Esophagus muscularis mucosa (tissue), 4 donors: ENCODE measurements around the gene ZSCAN5A. TPM values are rescaled to one million over a fixed set of nuclear protein-coding genes. Genes with fewer than 3 reads are reported as not detected.

Experiments
- DNase-seq: peaks from one replicate; pipeline ENCODE4 v3.0.0-alpha.2; 2017; ENCODE audit errors: extremely low spot score
- H3K27ac ChIP-seq, 4 donors: fragments of 200-600 bp; sonication (generic); replicated peaks in 1 of 4; 1 replicate in 3 of 4; 2 replicates in 1 of 4; pipeline ENCODE4 v1.5.1; 2016 to 2019; ENCODE audit warnings: mild to moderate bottlenecking in 1 of 4
- H3K27me3 ChIP-seq, 4 donors: fragments of 200-600 bp; sonication (generic); one replicate each; pipeline versions ENCODE4 v1.5.1 to v1.6.0; 2016 to 2019
- H3K36me3 ChIP-seq, 4 donors: fragments of 200-600 bp; sonication (generic); one replicate each; pipeline ENCODE4 v1.5.1; 2016 to 2019
- H3K4me1 ChIP-seq, 4 donors: fragments of 200-600 bp; sonication (generic); one replicate each; pipeline ENCODE4 v1.5.1; 2016 to 2019
- H3K4me3 ChIP-seq, 4 donors: fragments of 200-600 bp; sonication (generic); 1 replicate in 2 of 4; 2 replicates in 2 of 4; pipeline ENCODE4 v1.5.1; 2016 to 2019; ENCODE audit warnings: mild to moderate bottlenecking in 4 of 4, moderate library complexity in 1 of 4
- H3K9me3 ChIP-seq, 4 donors: fragments of 200-600 bp; sonication (generic); 1 replicate in 3 of 4; 2 replicates in 1 of 4; pipeline ENCODE4 v1.5.1; 2016 to 2019
- CTCF ChIP-seq, 3 experiments: fragments of 200-600 bp in 2 of 3; fragments of 450-650 bp in 1 of 3; sonication (generic) in 2 of 3; IDR thresholded peaks; one replicate each; pipeline ENCODE4 v1.5.1; 2017 to 2019; ENCODE audit warnings: antibody characterized with exemption in 3 of 3, mild to moderate bottlenecking in 2 of 3, moderate library complexity in 1 of 3
- EP300 ChIP-seq: sonication (generic); formaldehyde crosslinking; IDR thresholded peaks from one replicate; pipeline ENCODE4 v1.6.1; 2017; ENCODE audit warnings: antibody characterized with exemption
- POLR2A ChIP-seq: fragments of 450-650 bp; IDR thresholded peaks from one replicate; pipeline ENCODE4 v1.6.1; 2017; ENCODE audit warnings: antibody characterized with exemption, moderate library complexity, mild to moderate bottlenecking, low read depth
- POLR2AphosphoS5 ChIP-seq, 2 donors: sonication (generic); formaldehyde crosslinking; IDR thresholded peaks; one replicate each; pipeline ENCODE4 v1.6.1; 2017; ENCODE audit warnings: antibody characterized with exemption in 2 of 2
- WGBS: methylation state at CpG from one replicate; pipeline ENCODE4 v1.1.5; 2018; 5-methylcytosine and 5-hydroxymethylcytosine counted together
- intact Hi-C: fragments of 100-400 bp; cut with DNase I; formaldehyde crosslinking; loops from one replicate; pipeline ENCODE4 v1.15.1; 2023
- total RNA-seq, 4 donors: library from RNA; depleted of rRNA; stranded (reverse); fragments of >200 nt; gene quantifications; one replicate each; pipeline versions ENCODE4 v1.1.0 to v1.2.1, GENCODE V29; 2016

The ZSCAN5A gene
- 1 to 10 TPM; 3.7 to 9.9 (median 6.7) TPM for total RNA-seq

GRCh38 chr19:56314381-56315076, at the start of gene ZSCAN5A:
ZSCAN5A (minus strand) TSS chr19:56314839; CDS start chr19:56225046, 89,793 bp downstream.
- under 1% methylated on average over 38 of the region's 47 CpGs for WGBS
- intact Hi-C loops = loop anchor here (10.0 kb wide), 1 partner anchor 170 kb away; the partner anchor contains the start of gene ZNF444
- H3K9me3 ChIP-seq = no peaks in the 10 kb centered on the region
- peak; percentile 99 for DNase-seq
- peaks cover 11 to 23% (median 17%) of the 10 kb centered on the region in 4 donors for H3K4me1 ChIP-seq
- H3K27me3 ChIP-seq = no peaks in the 10 kb centered on the region
- no peak for TF ChIP-seq EP300
- peak; percentile 5 for TF ChIP-seq POLR2A
- TF ChIP-seq POLR2AphosphoS5 (IDR thresholded peaks at IDR 0.05) = peak; percentile 78 to 88
- peaks cover 0 to 7% (median 0%) of the 10 kb centered on the region in 4 donors for H3K36me3 ChIP-seq
- peak within 1 kb of the TSS; percentile 67 to 86 (median 75) for H3K4me3 ChIP-seq
- H3K27ac ChIP-seq = peak within 1 kb of the TSS; percentile 93 to 96 (median 96)

- 100% methylated on average over 2 of the region's 2 CpGs for WGBS
- Histone ChIP-seq H3K27ac (no peak overlapping the region), H3K9me3 (peaks cover 0 to 45% (median 18%) of the 10 kb centered on the region in 4 donors), H3K4me3 (no peak overlapping the region), H3K4me1 (no peaks in the 10 kb centered on the region), H3K27me3 (no peaks in the 10 kb centered on the region), H3K36me3 (peaks cover 0 to 14% (median 9%) of the 10 kb centered on the region in 4 donors)
- intact Hi-C loops = no loop called here
- no peak for DNase-seq
- TF ChIP-seq EP300 = no peak
- TF ChIP-seq POLR2A = no peak
- no peak for TF ChIP-seq CTCF (IDR thresholded peaks at IDR 0.05)
- TF ChIP-seq POLR2AphosphoS5 (IDR thresholded peaks at IDR 0.05) = no peak
Measured at GRCh38 chr19:56360841-56361240, 46.2 kb upstream of the ZSCAN5A start.

- no peak for DNase-seq
- no peaks in the 10 kb centered on the region for H3K4me1 ChIP-seq
- no peaks in the 10 kb centered on the region for H3K27me3 ChIP-seq
- peaks cover 0 to 8% (median 5%) of the 10 kb centered on the region in 4 donors for H3K36me3 ChIP-seq
- TF ChIP-seq EP300 (no peak), CTCF (IDR thresholded peaks at IDR 0.05) (no peak)
- peaks cover 0 to 24% (median 11%) of the 10 kb centered on the region in 4 donors for H3K9me3 ChIP-seq
- H3K27ac ChIP-seq = no peak overlapping the region
- intact Hi-C loops = no loop called here
- no peak overlapping the region for H3K4me3 ChIP-seq
- WGBS = 83% methylated on average over 2 of the region's 2 CpGs
Measured at GRCh38 chr19:56356944-56357343, 42.3 kb upstream of the ZSCAN5A start.

GRCh38 chr19:56355517-56355916, 40.9 kb upstream of the ZSCAN5A start:
- Histone ChIP-seq H3K4me3 (no peak overlapping the region), H3K36me3 (no peaks in the 10 kb centered on the region), H3K27ac (no peak overlapping the region), H3K4me1 (no peaks in the 10 kb centered on the region), H3K9me3 (peaks cover 0 to 14% (median 7%) of the 10 kb centered on the region in 4 donors), H3K27me3 (no peaks in the 10 kb centered on the region)
- no peak for DNase-seq
- intact Hi-C loops = no loop called here
- TF ChIP-seq POLR2A (no peak), CTCF (IDR thresholded peaks at IDR 0.05) (no peak)
- WGBS = 88% methylated on average over 1 of the region's 1 CpG

GRCh38 chr19:56351208-56351607, 36.6 kb upstream of the ZSCAN5A start:
- Histone ChIP-seq H3K4me3 (no peak overlapping the region), H3K9me3 (no peaks in the 10 kb centered on the region), H3K27me3 (no peaks in the 10 kb centered on the region), H3K4me1 (no peaks in the 10 kb centered on the region), H3K27ac (no peak overlapping the region), H3K36me3 (no peaks in the 10 kb centered on the region)
- no peak for TF ChIP-seq EP300
- WGBS = 77% methylated on average over 6 of the region's 6 CpGs
- no peak for DNase-seq
- intact Hi-C loops = loop anchor here (5.0 kb wide), 2 partner anchors 99 to 274 kb away; no protein-coding TSS in a partner anchor
